Embryonic facial prominence (tissue), 1 donor: ENCODE results near the gene PPP1R13L.

ENCODE experiments used
- DNase-seq: peaks from one replicate; pipeline ENCODE4 v3.0.0-alpha.2; 2016; ENCODE audit errors: extremely low spot score

PPP1R13L gene

DNA sequence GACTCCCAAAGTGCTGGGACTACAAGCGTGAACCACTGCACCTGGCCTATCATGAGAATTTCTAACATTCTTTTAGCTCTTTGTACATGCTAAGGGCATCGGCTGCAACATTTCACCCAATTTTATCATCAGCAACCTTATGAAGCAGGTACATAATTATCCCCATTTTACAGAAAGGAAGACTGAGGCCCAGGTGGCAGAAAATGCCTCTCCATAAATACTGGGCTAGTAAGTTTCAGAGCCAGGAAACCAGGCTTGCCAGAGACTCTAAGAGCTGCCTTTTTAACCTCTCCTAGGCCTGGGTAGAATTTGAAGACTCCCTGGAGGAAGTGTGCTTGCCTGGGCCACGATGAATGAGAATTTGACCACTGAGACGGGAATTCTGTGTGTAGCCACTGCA, 36.7 kb downstream of the PPP1R13L start:
- no peak for DNase-seq

- no peak for DNase-seq
Measured at GRCh38 chr19:45364696-45365095, 40.2 kb downstream of the PPP1R13L start.

GRCh38 chr19:45363861-45364459, 40.9 kb downstream of the PPP1R13L start:
- DNase-seq = no peak

GRCh38 chr19:45362291-45362690, 42.6 kb downstream of the PPP1R13L start:
- DNase-seq = no peak

DNA sequence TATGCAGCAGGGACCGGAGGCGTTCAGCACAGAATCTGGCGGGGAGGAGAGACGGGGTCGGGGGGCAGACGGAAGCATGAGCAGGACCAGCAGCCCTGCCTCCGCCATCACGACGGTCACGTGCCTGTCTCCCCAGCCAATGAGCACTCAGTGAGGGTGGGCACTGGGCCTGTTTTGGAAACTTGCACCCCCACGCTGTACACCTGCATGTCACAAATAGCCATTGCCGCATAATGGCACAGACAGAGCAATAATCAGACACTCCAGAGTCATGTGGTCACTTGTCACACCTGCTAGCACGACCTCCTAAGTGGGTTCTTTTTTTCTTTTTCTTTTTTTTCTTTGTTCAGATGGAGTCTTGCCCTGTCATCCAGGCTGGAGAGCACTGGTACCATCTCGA, 43.3 kb downstream of the PPP1R13L start:
- DNase-seq = no peak

GRCh38 chr19:45358213-45358792, 46.6 kb downstream of the PPP1R13L start:
- DNase-seq = no peak

- no peak for DNase-seq
Measured at GRCh38 chr19:45357445-45357783, 47.5 kb downstream of the PPP1R13L start.

GRCh38 chr19:45356760-45357444, 48.0 kb downstream of the PPP1R13L start:
- no peak for DNase-seq

DNA sequence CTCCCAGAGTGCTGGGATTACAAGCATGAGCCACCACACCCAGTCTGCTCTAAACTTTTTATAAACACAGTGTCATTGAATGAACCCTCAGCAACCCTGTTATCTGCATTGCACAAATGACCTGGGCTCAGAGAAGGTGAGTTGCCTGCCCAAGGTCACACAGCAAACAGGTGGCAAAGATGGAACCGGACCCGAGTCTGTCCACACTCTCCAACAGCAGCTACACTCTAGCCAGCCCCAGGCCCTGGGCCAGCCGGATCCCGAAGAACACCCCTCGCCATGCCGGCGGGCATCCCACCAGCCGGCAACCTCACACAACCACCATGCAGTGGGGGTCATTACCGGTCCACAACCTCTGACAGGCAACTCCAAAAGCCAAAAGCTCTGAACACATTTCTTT, 49.0 kb downstream of the PPP1R13L start:
- DNase-seq = no peak

DNA sequence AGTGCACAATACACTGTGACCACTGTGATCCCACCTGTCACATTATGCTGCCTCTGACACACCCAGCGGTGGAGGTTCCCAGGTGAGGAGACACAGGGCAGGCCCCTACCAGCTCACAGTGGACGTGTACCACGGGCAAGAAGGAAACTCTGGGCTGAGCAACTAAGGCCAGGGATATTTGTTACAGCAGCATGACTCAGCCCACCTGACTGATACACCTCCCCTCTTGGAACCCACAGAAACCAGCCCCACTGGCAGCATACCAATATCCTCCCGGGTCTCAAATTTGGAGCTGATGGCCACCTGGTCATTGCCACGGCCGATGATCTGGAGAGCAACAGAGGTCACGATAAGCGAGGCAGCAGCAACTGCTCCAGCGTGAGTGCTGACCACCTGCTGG, 49.5 kb downstream of the PPP1R13L start:
- no peak for DNase-seq

DNA sequence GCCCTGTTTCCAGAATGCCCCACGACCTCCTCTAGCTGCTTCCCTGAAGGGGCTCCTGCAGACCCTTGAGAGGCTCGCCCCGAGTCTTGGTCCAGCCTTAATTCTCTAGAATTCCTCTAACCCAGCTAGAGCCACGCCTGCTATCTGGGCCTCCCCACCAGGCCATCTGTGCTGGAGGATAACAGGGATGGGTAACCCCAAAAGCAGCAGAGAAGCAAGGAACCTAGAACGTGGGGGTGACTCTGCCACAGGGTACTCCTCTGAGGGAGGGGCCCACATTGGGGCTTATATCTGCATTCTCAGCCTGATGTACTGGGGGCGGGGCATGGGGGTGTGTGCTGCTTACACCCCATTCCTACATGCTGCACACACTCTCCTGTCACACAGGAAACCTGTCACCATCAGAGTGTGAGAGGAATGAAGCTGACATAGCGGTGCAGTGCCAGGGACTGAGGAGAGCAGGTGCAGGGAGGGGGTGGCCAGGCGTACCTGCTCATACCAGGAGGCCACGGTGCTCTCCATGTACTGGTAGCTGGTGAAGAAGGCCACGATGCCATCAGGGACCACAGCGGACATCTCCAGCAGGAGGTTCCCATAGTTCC, 50.5 kb downstream of the PPP1R13L start:
- DNase-seq = no peak

GRCh38 chr19:45352914-45353796, 51.7 kb downstream of the PPP1R13L start:
- DNase-seq = no peak

GRCh38 chr19:45352471-45352870, 52.4 kb downstream of the PPP1R13L start:
- DNase-seq = no peak

DNA sequence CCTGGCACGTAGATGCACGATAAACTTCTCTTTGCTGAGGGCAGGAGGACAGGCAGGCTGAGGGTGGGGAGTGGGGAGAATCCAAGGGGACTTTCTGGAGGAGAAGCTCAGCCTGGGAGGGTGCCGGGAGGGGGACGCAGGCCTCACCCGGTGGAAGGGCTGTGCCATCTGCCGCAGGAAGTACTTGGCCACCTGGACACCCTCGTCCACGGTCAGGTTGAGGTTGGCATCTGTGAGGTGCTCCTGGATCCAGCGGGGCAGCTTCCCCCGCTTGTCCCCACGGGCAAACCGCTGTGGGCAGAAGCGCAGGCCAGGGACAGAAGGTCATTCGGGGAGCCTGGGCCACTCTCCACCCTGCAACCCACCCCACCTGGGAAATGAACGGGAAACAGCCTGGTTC, 52.8 kb downstream of the PPP1R13L start:
- DNase-seq = no peak

DNA sequence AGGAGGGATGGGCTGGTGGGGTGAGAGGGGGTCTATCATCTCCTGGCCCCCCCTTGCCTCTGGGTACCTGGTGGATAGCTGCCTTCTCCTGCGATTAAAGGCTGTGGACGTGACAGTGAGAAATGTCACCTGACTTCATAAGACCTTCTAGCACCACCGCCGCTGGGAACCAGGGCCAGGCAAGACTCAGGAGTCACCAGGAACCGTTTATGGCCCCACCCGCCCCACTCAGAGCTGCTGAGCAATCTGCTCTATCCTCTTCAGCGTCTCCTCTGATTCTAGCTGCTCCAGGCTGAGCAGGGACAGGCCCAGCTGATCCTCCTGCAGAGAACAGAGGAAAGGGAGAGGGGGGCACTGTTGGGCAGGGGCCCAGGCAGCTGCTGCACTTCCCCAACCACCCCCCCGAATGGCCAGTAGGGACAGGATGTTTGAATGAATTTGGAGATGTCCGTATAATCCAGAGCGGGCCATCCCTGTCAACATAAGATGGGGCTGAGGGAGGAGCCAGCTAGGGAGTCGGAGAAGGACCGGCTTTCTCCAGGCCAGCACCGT, 53.4 kb downstream of the PPP1R13L start:
- no peak for DNase-seq

GRCh38 chr19:45350477-45351058, 54.3 kb downstream of the PPP1R13L start:
- no peak for DNase-seq

- no peak for DNase-seq
Measured at GRCh38 chr19:45349430-45349941, 55.4 kb downstream of the PPP1R13L start.

DNA sequence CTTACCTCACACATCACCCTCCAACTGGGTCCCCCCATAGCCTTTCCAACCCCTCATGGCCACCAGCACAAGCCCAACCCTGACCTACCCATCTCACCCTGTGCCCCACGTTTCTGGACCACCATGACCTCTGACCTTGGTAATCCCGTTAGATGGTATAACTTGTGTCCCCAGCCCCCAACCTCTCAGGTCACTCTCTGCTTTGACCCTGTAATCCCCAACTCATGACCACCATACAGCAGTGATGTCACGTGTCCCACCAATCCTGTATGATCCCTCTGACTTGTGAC, 55.8 kb downstream of the PPP1R13L start:
- DNase-seq = no peak

GRCh38 chr19:45348367-45349125, 56.3 kb downstream of the PPP1R13L start:
- no peak for DNase-seq

- DNase-seq = no peak
Measured at GRCh38 chr19:45347570-45348366, 57.1 kb downstream of the PPP1R13L start.
